SK-N-SH (cell line): ENCODE results near the gene RCE1. TPM values are rescaled to one million over a fixed set of nuclear protein-coding genes. Genes with fewer than 3 reads are reported as not detected.

Experiments
- CTCF ChIA-PET: fragments of 300-600, 350-600 bp; formaldehyde crosslinking; extraction: SDS; loops from one replicate; lab custom pipeline; 2021; lab: Yijun Ruan, JAX
- POLR2A ChIA-PET: fragments of 350-600 bp; sonication (Branson Sonifier 250); formaldehyde crosslinking; extraction: SDS; loops from one replicate; lab custom pipeline; 2020; ENCODE audit warnings: antibody characterized with exemption, inconsistent platforms; lab: Yijun Ruan, JAX
- DNase-seq: peaks from one replicate; pipeline ENCODE4 v3.0.0; 2012
- H2AFZ ChIP-seq: fragments of 200-600 bp; sonication (generic); 2 replicates; pipeline ENCODE4 v1.8.1; 2016; ENCODE audit warnings: antibody characterized with exemption, mild to moderate bottlenecking, low read depth
- H3F3A ChIP-seq: fragments of 200-600 bp; sonication (generic); replicated peaks from 2 replicates; pipeline ENCODE3; 2016; ENCODE audit warnings: antibody characterized with exemption, mild to moderate bottlenecking; ENCODE audit not compliant: insufficient read depth
- H3K27ac ChIP-seq, 2 experiments: fragments of 200-500 bp in 1 of 2; fragments of 200-600 bp in 1 of 2; sonication (Bioruptor generic) in 1 of 2; sonication (generic), shearing (Covaris generic) in 1 of 2; 2 replicates each; pipeline versions ENCODE4 v1.5.1 to v1.6.1; 2014 to 2016; ENCODE audit warnings: low read depth in 2 of 2, inconsistent platforms in 1 of 2, low read length in 1 of 2, mild to moderate bottlenecking in 1 of 2, mixed read lengths in 1 of 2
- H3K27me3 ChIP-seq: fragments of 200-600 bp; sonication (generic), shearing (Covaris generic); 2 replicates; pipeline ENCODE4 v1.6.1; 2016; ENCODE audit warnings: mixed run types; ENCODE audit not compliant: insufficient read depth
- H3K36me3 ChIP-seq, 2 experiments: fragments of 200-500 bp in 1 of 2; fragments of 200-600 bp in 1 of 2; sonication (Bioruptor generic) in 1 of 2; sonication (generic) in 1 of 2; replicated peaks in 1 of 2; 2 replicates each; pipeline versions ENCODE3 to v1.5.1; 2014 to 2016; ENCODE audit warnings: low read length in 1 of 2, mild to moderate bottlenecking in 1 of 2; ENCODE audit not compliant: insufficient read depth in 2 of 2, control insufficient read depth in 1 of 2
- H3K4me1 ChIP-seq, 2 experiments: fragments of 200-500 bp in 1 of 2; fragments of 200-600 bp in 1 of 2; sonication (Bioruptor generic) in 1 of 2; sonication (generic), shearing (Covaris generic) in 1 of 2; 2 replicates each; pipeline versions ENCODE4 v1.5.1 to v1.6.1; 2014 to 2016; ENCODE audit warnings: low read depth in 1 of 2, low read length in 1 of 2, mixed run types in 1 of 2; ENCODE audit not compliant: insufficient read depth in 2 of 2, control insufficient read depth in 1 of 2
- H3K4me2 ChIP-seq: fragments of 200-600 bp; sonication (generic), shearing (Covaris generic); 2 replicates; pipeline ENCODE4 v1.6.1; 2017; ENCODE audit warnings: mixed run types
- H3K4me3 ChIP-seq, 2 experiments: fragments of 200-500 bp in 1 of 2; fragments of 200-600 bp in 1 of 2; sonication (Bioruptor generic) in 1 of 2; sonication (generic), shearing (Covaris generic) in 1 of 2; 2 replicates each; pipeline versions ENCODE4 v1.5.1 to v1.8.1; 2014 to 2016; ENCODE audit warnings: low read depth in 2 of 2, inconsistent platforms in 1 of 2, low read length in 1 of 2, mild to moderate bottlenecking in 1 of 2, mixed read lengths in 1 of 2, moderate library complexity in 1 of 2
- H3K79me2 ChIP-seq: fragments of 200-600 bp; sonication (generic); 2 replicates; pipeline ENCODE4 v1.8.1; 2017; ENCODE audit warnings: mild to moderate bottlenecking; ENCODE audit not compliant: insufficient read depth
- H3K9ac ChIP-seq: fragments of 200-600 bp; sonication (generic); 2 replicates; pipeline ENCODE4 v1.6.1; 2017; ENCODE audit warnings: mixed run types
- H3K9me2 ChIP-seq: fragments of 200-600 bp; sonication (generic); 2 replicates; pipeline ENCODE4 v1.6.1; 2017; ENCODE audit warnings: mixed run types
- H3K9me3 ChIP-seq: fragments of 200-600 bp; sonication (generic); 2 replicates; pipeline ENCODE4 v1.6.1; 2017; ENCODE audit warnings: mixed run types, mild to moderate bottlenecking, moderate library complexity
- H4K20me1 ChIP-seq: fragments of 200-600 bp; sonication (generic); 2 replicates; pipeline ENCODE4 v1.6.1; 2017; ENCODE audit warnings: mild to moderate bottlenecking, mixed run types; ENCODE audit not compliant: insufficient read depth
- EZH2phosphoT487 ChIP-seq: fragments of 200-600 bp; sonication (generic); IDR thresholded peaks from 2 replicates; pipeline ENCODE4 v1.6.1; 2017; ENCODE audit warnings: low read depth, mixed run types, mild to moderate bottlenecking, antibody characterized with exemption, moderate library complexity, borderline replicate concordance
- JUND ChIP-seq: IDR thresholded peaks from 2 replicates; pipeline ENCODE4 v1.4.0; 2012
- MEF2A ChIP-seq: IDR thresholded peaks from 2 replicates; pipeline ENCODE4 v1.4.0; 2012; ENCODE audit warnings: low read depth, borderline replicate concordance
- MXI1 ChIP-seq: IDR thresholded peaks from 2 replicates; pipeline ENCODE4 v1.6.1; 2012; ENCODE audit warnings: mild to moderate bottlenecking, low read depth, low read length, improper control_type of control experiment
- NRF1 ChIP-seq: IDR thresholded peaks from 2 replicates; pipeline ENCODE4 v1.6.1; 2012; ENCODE audit warnings: low read depth, mild to moderate bottlenecking, low read length
- RAD21 ChIP-seq: IDR thresholded peaks from 2 replicates; pipeline ENCODE4 v1.6.1; 2012; ENCODE audit warnings: mild to moderate bottlenecking, low read length
- RCOR1 ChIP-seq: fragments of 150-350 bp; IDR thresholded peaks from 2 replicates; pipeline ENCODE4 v1.6.1; 2017; ENCODE audit warnings: antibody characterized with exemption, low read length
- SMC3 ChIP-seq: IDR thresholded peaks from 2 replicates; pipeline ENCODE4 v1.6.1; 2012; ENCODE audit warnings: low read depth, low read length, improper control_type of control experiment
- TCF12 ChIP-seq: IDR thresholded peaks from 2 replicates; pipeline ENCODE4 v1.4.0; 2012
- YY1 ChIP-seq: IDR thresholded peaks from 2 replicates; pipeline ENCODE4 v1.4.0; 2012; ENCODE audit warnings: low read depth, mild to moderate bottlenecking
- ZBTB33 ChIP-seq: IDR thresholded peaks from 2 replicates; pipeline ENCODE4 v1.4.0; 2012; ENCODE audit warnings: low read depth, borderline replicate concordance
- WGBS: methylation state at CpG from one replicate; pipeline ENCODE4 v1.1.6; 2017; ENCODE audit warnings: low lambda C conversion rate; 5-methylcytosine and 5-hydroxymethylcytosine counted together
- polyA plus RNA-seq, 3 experiments: library from polyadenylated mRNA; depleted of rRNA; stranded (reverse); fragments of >200 nt; gene quantifications; 2 replicates each; pipeline ENCODE4 v1.2.3, GENCODE V29; 2012

RCE1 gene
- polyA plus RNA-seq, 1 of the 3 experiments (the other 2 are of a cell fraction), result 25.0 TPM

- TF ChIP-seq TCF12, result no peak
- no peak for TF ChIP-seq SMC3
- no peak for TF ChIP-seq EZH2phosphoT487
- TF ChIP-seq, all 33 proteins: peak for 0
Observed at GRCh38 chr11:66861038-66861773, 18.0 kb downstream of the RCE1 start (continued).

- H3K4me3 ChIP-seq, result no peak overlapping the region
- no peaks in the 10 kb centered on the region for H4K20me1 ChIP-seq
- H3K27me3 ChIP-seq, result no peaks in the 10 kb centered on the region
- DNase-seq, result no peak
- peaks cover 0 to 5% of the 10 kb centered on the region in 2 experiments; a peak in 2 of 4 replicates for H3K4me1 ChIP-seq
- H3K9me3 ChIP-seq, result no peaks in the 10 kb centered on the region
- H3K9me2 ChIP-seq, result no peaks in the 10 kb centered on the region
- CTCF ChIA-PET, result interaction anchor here (2.2 kb wide), 1 partner anchor 20 kb away, joined by 9 read pairs; no protein-coding TSS in a partner anchor
- TF ChIP-seq EZH2phosphoT487, result no peak
- TF ChIP-seq MXI1, result no peak
- TF ChIP-seq MEF2A, result no peak
- TF ChIP-seq RCOR1, result no peak
- TF ChIP-seq, all 33 proteins: peak for 0
- peaks cover 0 to 2% of the 10 kb centered on the region in 2 experiments for H3K36me3 ChIP-seq
- no peaks in the 10 kb centered on the region for H3F3A ChIP-seq
- POLR2A ChIA-PET, result interaction anchor here (1.0 kb wide), 1 partner anchor 19 kb away, joined by 3 read pairs; the partner anchor contains the start of gene RCE1
- H3K9ac ChIP-seq, result no peak overlapping the region
- H3K4me2 ChIP-seq, result no peak overlapping the region
- WGBS, result 90% methylated on average over 9 of the region's 30 CpGs
- H3K79me2 ChIP-seq, result peaks cover 14% of the 10 kb centered on the region
- H3K27ac ChIP-seq, result no peak overlapping the region
- H2AFZ ChIP-seq, result no peak overlapping the region
Observed at GRCh38 chr11:66861774-66862558, 18.7 kb downstream of the RCE1 start.

- H3K9me2 ChIP-seq, result no peaks in the 10 kb centered on the region
- no peak overlapping the region for H3K4me3 ChIP-seq
- ChIA-PET CTCF (interaction anchor here (2.2 kb wide), 1 partner anchor 20 kb away, joined by 9 read pairs; no protein-coding TSS in a partner anchor), POLR2A (interaction anchor here (1.0 kb wide), 1 partner anchor 19 kb away, joined by 3 read pairs; the partner anchor contains the start of gene RCE1)
- WGBS, result 100% methylated on average over 7 of the region's 11 CpGs
- DNase-seq, result no peak
- peaks cover 0 to 2% of the 10 kb centered on the region in 2 experiments; a peak in 2 of 4 replicates for H3K4me1 ChIP-seq
- no peak overlapping the region for H3K27ac ChIP-seq
- TF ChIP-seq YY1 (no peak), ZBTB33 (no peak), MEF2A (no peak), JUND (no peak), NRF1 (no peak), RAD21 (no peak)
- H3K79me2 ChIP-seq, result peaks cover 9% of the 10 kb centered on the region
- no peaks in the 10 kb centered on the region for H4K20me1 ChIP-seq
- no peaks in the 10 kb centered on the region for H3K27me3 ChIP-seq
- H3K9ac ChIP-seq, result no peak overlapping the region
- H3K36me3 ChIP-seq, result peaks cover 0 to 2% of the 10 kb centered on the region in 2 experiments
- no peak overlapping the region for H3K4me2 ChIP-seq
- H3K9me3 ChIP-seq, result no peaks in the 10 kb centered on the region
- H3F3A ChIP-seq, result no peaks in the 10 kb centered on the region
- H2AFZ ChIP-seq, result no peak overlapping the region
Observed at GRCh38 chr11:66862559-66863037, 19.4 kb downstream of the RCE1 start.
